GM23338 (cell line): ENCODE results near the gene RAB40C. TPM values are rescaled to one million over a fixed set of nuclear protein-coding genes. Genes with fewer than 3 reads are reported as not detected.

Experiments used
- ATAC-seq: fragments of 200-7000 bp; cut with Tn5 transposase; 3 replicates; pipeline ENCODE4 v1.9.1; 2020
- DNase-seq: peaks from one replicate; pipeline ENCODE4 v3.0.0-alpha.2; 2015; ENCODE audit warnings: low spot score
- H2AFZ ChIP-seq: fragments of 200-600 bp; sonication (generic); 2 replicates; pipeline ENCODE4 v1.8.0; 2016; ENCODE audit warnings: antibody characterized with exemption, mild to moderate bottlenecking, moderate library complexity
- H3F3A ChIP-seq: fragments of 200-600 bp; sonication (generic); replicated peaks from 2 replicates; pipeline ENCODE4 v1.8.0; 2017; ENCODE audit warnings: antibody characterized with exemption, mixed run types, low read depth
- H3K27ac ChIP-seq: fragments of 200-600 bp; sonication (generic); 2 replicates; pipeline ENCODE4 v1.6.1; 2016; ENCODE audit warnings: low read depth
- H3K27me3 ChIP-seq: fragments of 200-600 bp; sonication (generic); 2 replicates; pipeline ENCODE4 v1.8.0; 2016; ENCODE audit warnings: mild to moderate bottlenecking, mixed run types, moderate library complexity; ENCODE audit not compliant: insufficient read depth
- H3K36me3 ChIP-seq: fragments of 200-600 bp; sonication (generic); 2 replicates; pipeline ENCODE4 v1.8.0; 2016; ENCODE audit warnings: mild to moderate bottlenecking; ENCODE audit not compliant: insufficient read depth
- H3K4me1 ChIP-seq: fragments of 200-600 bp; sonication (generic); 2 replicates; pipeline ENCODE4 v1.8.0; 2016; ENCODE audit warnings: mild to moderate bottlenecking, moderate library complexity; ENCODE audit not compliant: insufficient read depth
- H3K4me2 ChIP-seq: fragments of 200-600 bp; sonication (generic); 2 replicates; pipeline ENCODE4 v1.7.1; 2017; ENCODE audit warnings: mixed run types
- H3K4me3 ChIP-seq: fragments of 200-600 bp; sonication (generic); 2 replicates; pipeline ENCODE4 v1.6.1; 2016; ENCODE audit warnings: mixed run types
- H3K79me2 ChIP-seq: fragments of 200-600 bp; sonication (generic); replicated peaks from 2 replicates; pipeline ENCODE4 v1.8.0; 2017; ENCODE audit warnings: mild to moderate bottlenecking; ENCODE audit not compliant: insufficient read depth
- H3K9me2 ChIP-seq: fragments of 200-600 bp; sonication (generic); 2 replicates; pipeline ENCODE4 v1.8.0; 2017; ENCODE audit not compliant: insufficient read depth
- H4K20me1 ChIP-seq: fragments of 200-600 bp; sonication (generic); replicated peaks from 2 replicates; pipeline ENCODE4 v1.8.0; 2017; ENCODE audit warnings: mild to moderate bottlenecking; ENCODE audit not compliant: insufficient read depth
- H3K27ac Mint-ChIP-seq: 2 replicates; pipeline ENCODE4 v1.8.0; 2020; ENCODE audit warnings: inconsistent platforms, mild to moderate bottlenecking, moderate library complexity, mixed read lengths
- H3K27me3 Mint-ChIP-seq: 3 replicates; pipeline ENCODE4 v1.8.0; 2022; ENCODE audit warnings: low read depth, mild to moderate bottlenecking, moderate library complexity, mixed read lengths, inconsistent platforms; ENCODE audit not compliant: insufficient read depth, poor library complexity
- H3K36me3 Mint-ChIP-seq: 3 replicates; pipeline ENCODE4 v1.8.0; 2021; ENCODE audit warnings: low read depth, mild to moderate bottlenecking, inconsistent platforms, moderate library complexity, mixed read lengths
- H3K4me1 Mint-ChIP-seq: 3 replicates; pipeline ENCODE4 v1.8.0; 2020; ENCODE audit warnings: mild to moderate bottlenecking, inconsistent platforms, mixed read lengths
- H3K4me3 Mint-ChIP-seq: 3 replicates; pipeline ENCODE4 v1.8.0; 2021; ENCODE audit warnings: moderate library complexity, mild to moderate bottlenecking, inconsistent platforms, mixed read lengths
- H3K9me3 Mint-ChIP-seq: 3 replicates; pipeline ENCODE4 v1.8.0; 2020; ENCODE audit warnings: moderate library complexity, mild to moderate bottlenecking, inconsistent platforms, mixed read lengths
- CREB1 ChIP-seq: fragments of 250-450 bp; sonication (Bioruptor Pico); IDR thresholded peaks from 2 replicates; pipeline ENCODE4 v1.5.0; 2020; ENCODE audit warnings: low read depth, mild to moderate bottlenecking, moderate library complexity
- EZH2 ChIP-seq: fragments of 200-600 bp; sonication (generic); IDR thresholded peaks from one replicate; pipeline ENCODE4 v1.8.0; 2017; ENCODE audit warnings: antibody characterized with exemption, mild to moderate bottlenecking, low read depth; ENCODE audit not compliant: unreplicated experiment
- EZH2phosphoT487 ChIP-seq: fragments of 200-600 bp; sonication (generic); IDR thresholded peaks from one replicate; pipeline ENCODE4 v1.8.1; 2018; ENCODE audit warnings: antibody characterized with exemption; ENCODE audit not compliant: unreplicated experiment
- JUNB ChIP-seq: IDR thresholded peaks from one replicate; pipeline ENCODE4 v1.6.1; 2016; ENCODE audit warnings: antibody characterized with exemption; ENCODE audit not compliant: unreplicated experiment
- NANOG ChIP-seq: IDR thresholded peaks from 2 replicates; pipeline ENCODE4 v1.6.1; 2016; ENCODE audit warnings: antibody characterized with exemption, borderline replicate concordance
- POLR2AphosphoS5 ChIP-seq: IDR thresholded peaks from 2 replicates; pipeline ENCODE4 v1.6.1; 2016; ENCODE audit warnings: antibody characterized with exemption, low read depth
- STAT1 ChIP-seq: IDR thresholded peaks from one replicate; pipeline ENCODE4 v1.6.1; 2016; ENCODE audit warnings: antibody characterized with exemption; ENCODE audit not compliant: unreplicated experiment
- ZNF114 ChIP-seq: fragments of 250-450 bp; sonication (Bioruptor Pico); IDR thresholded peaks from 2 replicates; pipeline ENCODE4 v1.5.0; 2020; ENCODE audit warnings: mild to moderate bottlenecking, moderate library complexity
- ZNF331 ChIP-seq: fragments of 250-450 bp; sonication (Bioruptor Pico); IDR thresholded peaks from 2 replicates; pipeline ENCODE4 v1.5.0; 2020; ENCODE audit warnings: low read depth, mild to moderate bottlenecking, moderate library complexity
- polyA plus RNA-seq: library from polyadenylated mRNA; unstranded; fragments of >200 nt; fragmentation: Nextera tagmentation; extraction: Ambion mirVana; gene quantifications from 2 replicates; pipeline ENCODE4 v1.2.1, GENCODE V29; 2016
- total RNA-seq: library from RNA; depleted of rRNA; stranded (reverse); fragments of >200 nt; shearing (Covaris generic); gene quantifications from 2 replicates; pipeline ENCODE4 v1.2.3, GENCODE V29; 2014
- TF ChIP-seq, protein P1 (sequence below): IDR thresholded peaks from one replicate; pipeline ENCODE4 v1.6.1; 2018; ENCODE audit warnings: antibody characterized with exemption; ENCODE audit not compliant: unreplicated experiment
- TF ChIP-seq, protein P2 (sequence below), 2 experiments: fragments of 200-600 bp in 1 of 2; sonication (generic) in 1 of 2; conservative IDR thresholded peaks; 2 replicates each; pipeline versions ENCODE4 v1.5.1 to v1.6.1; 2016 to 2017; ENCODE audit warnings: antibody characterized with exemption in 2 of 2, low read depth in 2 of 2, mild to moderate bottlenecking in 2 of 2, moderate library complexity in 1 of 2
- TF ChIP-seq, protein P3 (sequence below): IDR thresholded peaks from 2 replicates; pipeline ENCODE4 v1.6.1; 2016; ENCODE audit warnings: antibody characterized with exemption
- TF ChIP-seq, protein P4 (sequence below): fragments of 250-450 bp; sonication (Bioruptor Pico); IDR thresholded peaks from 2 replicates; pipeline ENCODE4 v1.5.0; 2020; ENCODE audit warnings: mild to moderate bottlenecking, moderate library complexity

RAB40C gene
- total and polyA plus RNA-seq, 2 experiments from 2014 or later, result 11.2 to 24.6 TPM

DNA sequence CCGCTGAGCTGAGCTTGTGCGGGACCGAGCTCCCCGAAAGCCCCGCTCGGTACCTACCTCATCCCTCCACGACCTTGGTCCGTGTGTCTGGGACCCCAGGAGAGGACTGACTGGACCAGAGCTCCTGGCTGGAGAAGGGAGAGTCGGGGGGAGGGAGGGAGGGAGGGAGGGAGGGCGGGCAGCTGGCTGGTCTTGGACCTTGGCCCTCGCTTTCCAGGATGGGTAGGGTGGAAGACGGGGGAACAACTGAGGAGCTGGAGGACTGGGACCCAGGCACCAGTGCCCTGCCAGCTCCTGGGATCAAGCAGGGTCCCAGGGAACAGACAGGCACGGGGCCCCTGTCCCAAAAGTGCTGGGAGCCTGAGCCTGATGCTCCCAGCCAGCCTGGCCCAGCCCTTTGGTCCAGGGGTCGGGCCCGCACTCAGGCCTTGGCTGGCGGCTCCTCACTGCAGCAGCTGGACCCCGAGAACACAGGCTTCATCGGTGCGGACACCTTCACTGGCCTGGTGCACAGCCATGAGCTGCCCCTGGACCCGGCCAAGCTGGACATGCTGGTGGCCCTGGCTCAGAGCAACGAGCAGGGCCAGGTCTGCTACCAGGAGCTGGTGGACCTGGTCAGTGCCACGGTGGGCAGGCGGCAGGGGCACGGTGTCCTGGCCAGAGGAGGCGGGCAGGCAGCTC is 86.2 kb downstream of the RAB40C start:
- Histone ChIP-seq H3K27ac (no peak overlapping the region), H3K9me2 (no peaks in the 10 kb centered on the region), H3K36me3 (peaks cover under 1% of the 10 kb centered on the region; the same call in 1 of the 2 replicates), H3K79me2 (peaks cover 4% of the 10 kb centered on the region; the same call in 1 of the 2 replicates), H2AFZ (no peak overlapping the region), H3K4me1 (peaks cover 11% of the 10 kb centered on the region; the same call in 1 of the 2 replicates), H3K4me3 (peak overlapping the region; percentile 66), H3F3A (peaks cover 18% of the 10 kb centered on the region), H3K27me3 (no peaks in the 10 kb centered on the region), H3K4me2 (peak overlapping the region; percentile 86), H4K20me1 (peaks cover 3% of the 10 kb centered on the region)
- H3K27ac Mint-ChIP-seq, result no peak overlapping the region
- H3K4me3 Mint-ChIP-seq, result 0 out of 3 replicates have a peak overlapping the region, but pooled peaks have one; percentile 40
- TF ChIP-seq, protein P1, sequence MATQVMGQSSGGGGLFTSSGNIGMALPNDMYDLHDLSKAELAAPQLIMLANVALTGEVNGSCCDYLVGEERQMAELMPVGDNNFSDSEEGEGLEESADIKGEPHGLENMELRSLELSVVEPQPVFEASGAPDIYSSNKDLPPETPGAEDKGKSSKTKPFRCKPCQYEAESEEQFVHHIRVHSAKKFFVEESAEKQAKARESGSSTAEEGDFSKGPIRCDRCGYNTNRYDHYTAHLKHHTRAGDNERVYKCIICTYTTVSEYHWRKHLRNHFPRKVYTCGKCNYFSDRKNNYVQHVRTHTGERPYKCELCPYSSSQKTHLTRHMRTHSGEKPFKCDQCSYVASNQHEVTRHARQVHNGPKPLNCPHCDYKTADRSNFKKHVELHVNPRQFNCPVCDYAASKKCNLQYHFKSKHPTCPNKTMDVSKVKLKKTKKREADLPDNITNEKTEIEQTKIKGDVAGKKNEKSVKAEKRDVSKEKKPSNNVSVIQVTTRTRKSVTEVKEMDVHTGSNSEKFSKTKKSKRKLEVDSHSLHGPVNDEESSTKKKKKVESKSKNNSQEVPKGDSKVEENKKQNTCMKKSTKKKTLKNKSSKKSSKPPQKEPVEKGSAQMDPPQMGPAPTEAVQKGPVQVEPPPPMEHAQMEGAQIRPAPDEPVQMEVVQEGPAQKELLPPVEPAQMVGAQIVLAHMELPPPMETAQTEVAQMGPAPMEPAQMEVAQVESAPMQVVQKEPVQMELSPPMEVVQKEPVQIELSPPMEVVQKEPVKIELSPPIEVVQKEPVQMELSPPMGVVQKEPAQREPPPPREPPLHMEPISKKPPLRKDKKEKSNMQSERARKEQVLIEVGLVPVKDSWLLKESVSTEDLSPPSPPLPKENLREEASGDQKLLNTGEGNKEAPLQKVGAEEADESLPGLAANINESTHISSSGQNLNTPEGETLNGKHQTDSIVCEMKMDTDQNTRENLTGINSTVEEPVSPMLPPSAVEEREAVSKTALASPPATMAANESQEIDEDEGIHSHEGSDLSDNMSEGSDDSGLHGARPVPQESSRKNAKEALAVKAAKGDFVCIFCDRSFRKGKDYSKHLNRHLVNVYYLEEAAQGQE, result no peak
- no peak for TF ChIP-seq STAT1
- TF ChIP-seq, protein P2, sequence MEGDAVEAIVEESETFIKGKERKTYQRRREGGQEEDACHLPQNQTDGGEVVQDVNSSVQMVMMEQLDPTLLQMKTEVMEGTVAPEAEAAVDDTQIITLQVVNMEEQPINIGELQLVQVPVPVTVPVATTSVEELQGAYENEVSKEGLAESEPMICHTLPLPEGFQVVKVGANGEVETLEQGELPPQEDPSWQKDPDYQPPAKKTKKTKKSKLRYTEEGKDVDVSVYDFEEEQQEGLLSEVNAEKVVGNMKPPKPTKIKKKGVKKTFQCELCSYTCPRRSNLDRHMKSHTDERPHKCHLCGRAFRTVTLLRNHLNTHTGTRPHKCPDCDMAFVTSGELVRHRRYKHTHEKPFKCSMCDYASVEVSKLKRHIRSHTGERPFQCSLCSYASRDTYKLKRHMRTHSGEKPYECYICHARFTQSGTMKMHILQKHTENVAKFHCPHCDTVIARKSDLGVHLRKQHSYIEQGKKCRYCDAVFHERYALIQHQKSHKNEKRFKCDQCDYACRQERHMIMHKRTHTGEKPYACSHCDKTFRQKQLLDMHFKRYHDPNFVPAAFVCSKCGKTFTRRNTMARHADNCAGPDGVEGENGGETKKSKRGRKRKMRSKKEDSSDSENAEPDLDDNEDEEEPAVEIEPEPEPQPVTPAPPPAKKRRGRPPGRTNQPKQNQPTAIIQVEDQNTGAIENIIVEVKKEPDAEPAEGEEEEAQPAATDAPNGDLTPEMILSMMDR (conservative IDR thresholded peaks at IDR 0.05; ENCODE audit: low read depth in 2 of 2), result no peak
- TF ChIP-seq POLR2AphosphoS5, result no peak
- TF ChIP-seq ZNF114, result no peak
- no peak for TF ChIP-seq ZNF331
- no peak for TF ChIP-seq NANOG
- TF ChIP-seq, protein P3, sequence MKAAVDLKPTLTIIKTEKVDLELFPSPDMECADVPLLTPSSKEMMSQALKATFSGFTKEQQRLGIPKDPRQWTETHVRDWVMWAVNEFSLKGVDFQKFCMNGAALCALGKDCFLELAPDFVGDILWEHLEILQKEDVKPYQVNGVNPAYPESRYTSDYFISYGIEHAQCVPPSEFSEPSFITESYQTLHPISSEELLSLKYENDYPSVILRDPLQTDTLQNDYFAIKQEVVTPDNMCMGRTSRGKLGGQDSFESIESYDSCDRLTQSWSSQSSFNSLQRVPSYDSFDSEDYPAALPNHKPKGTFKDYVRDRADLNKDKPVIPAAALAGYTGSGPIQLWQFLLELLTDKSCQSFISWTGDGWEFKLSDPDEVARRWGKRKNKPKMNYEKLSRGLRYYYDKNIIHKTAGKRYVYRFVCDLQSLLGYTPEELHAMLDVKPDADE, result no peak
- TF ChIP-seq EZH2, result no peak
- TF ChIP-seq JUNB, result no peak
- no peak for TF ChIP-seq CREB1 (CRISPR knock-in tag)
- TF ChIP-seq EZH2phosphoT487, result no peak
- TF ChIP-seq, protein P4, sequence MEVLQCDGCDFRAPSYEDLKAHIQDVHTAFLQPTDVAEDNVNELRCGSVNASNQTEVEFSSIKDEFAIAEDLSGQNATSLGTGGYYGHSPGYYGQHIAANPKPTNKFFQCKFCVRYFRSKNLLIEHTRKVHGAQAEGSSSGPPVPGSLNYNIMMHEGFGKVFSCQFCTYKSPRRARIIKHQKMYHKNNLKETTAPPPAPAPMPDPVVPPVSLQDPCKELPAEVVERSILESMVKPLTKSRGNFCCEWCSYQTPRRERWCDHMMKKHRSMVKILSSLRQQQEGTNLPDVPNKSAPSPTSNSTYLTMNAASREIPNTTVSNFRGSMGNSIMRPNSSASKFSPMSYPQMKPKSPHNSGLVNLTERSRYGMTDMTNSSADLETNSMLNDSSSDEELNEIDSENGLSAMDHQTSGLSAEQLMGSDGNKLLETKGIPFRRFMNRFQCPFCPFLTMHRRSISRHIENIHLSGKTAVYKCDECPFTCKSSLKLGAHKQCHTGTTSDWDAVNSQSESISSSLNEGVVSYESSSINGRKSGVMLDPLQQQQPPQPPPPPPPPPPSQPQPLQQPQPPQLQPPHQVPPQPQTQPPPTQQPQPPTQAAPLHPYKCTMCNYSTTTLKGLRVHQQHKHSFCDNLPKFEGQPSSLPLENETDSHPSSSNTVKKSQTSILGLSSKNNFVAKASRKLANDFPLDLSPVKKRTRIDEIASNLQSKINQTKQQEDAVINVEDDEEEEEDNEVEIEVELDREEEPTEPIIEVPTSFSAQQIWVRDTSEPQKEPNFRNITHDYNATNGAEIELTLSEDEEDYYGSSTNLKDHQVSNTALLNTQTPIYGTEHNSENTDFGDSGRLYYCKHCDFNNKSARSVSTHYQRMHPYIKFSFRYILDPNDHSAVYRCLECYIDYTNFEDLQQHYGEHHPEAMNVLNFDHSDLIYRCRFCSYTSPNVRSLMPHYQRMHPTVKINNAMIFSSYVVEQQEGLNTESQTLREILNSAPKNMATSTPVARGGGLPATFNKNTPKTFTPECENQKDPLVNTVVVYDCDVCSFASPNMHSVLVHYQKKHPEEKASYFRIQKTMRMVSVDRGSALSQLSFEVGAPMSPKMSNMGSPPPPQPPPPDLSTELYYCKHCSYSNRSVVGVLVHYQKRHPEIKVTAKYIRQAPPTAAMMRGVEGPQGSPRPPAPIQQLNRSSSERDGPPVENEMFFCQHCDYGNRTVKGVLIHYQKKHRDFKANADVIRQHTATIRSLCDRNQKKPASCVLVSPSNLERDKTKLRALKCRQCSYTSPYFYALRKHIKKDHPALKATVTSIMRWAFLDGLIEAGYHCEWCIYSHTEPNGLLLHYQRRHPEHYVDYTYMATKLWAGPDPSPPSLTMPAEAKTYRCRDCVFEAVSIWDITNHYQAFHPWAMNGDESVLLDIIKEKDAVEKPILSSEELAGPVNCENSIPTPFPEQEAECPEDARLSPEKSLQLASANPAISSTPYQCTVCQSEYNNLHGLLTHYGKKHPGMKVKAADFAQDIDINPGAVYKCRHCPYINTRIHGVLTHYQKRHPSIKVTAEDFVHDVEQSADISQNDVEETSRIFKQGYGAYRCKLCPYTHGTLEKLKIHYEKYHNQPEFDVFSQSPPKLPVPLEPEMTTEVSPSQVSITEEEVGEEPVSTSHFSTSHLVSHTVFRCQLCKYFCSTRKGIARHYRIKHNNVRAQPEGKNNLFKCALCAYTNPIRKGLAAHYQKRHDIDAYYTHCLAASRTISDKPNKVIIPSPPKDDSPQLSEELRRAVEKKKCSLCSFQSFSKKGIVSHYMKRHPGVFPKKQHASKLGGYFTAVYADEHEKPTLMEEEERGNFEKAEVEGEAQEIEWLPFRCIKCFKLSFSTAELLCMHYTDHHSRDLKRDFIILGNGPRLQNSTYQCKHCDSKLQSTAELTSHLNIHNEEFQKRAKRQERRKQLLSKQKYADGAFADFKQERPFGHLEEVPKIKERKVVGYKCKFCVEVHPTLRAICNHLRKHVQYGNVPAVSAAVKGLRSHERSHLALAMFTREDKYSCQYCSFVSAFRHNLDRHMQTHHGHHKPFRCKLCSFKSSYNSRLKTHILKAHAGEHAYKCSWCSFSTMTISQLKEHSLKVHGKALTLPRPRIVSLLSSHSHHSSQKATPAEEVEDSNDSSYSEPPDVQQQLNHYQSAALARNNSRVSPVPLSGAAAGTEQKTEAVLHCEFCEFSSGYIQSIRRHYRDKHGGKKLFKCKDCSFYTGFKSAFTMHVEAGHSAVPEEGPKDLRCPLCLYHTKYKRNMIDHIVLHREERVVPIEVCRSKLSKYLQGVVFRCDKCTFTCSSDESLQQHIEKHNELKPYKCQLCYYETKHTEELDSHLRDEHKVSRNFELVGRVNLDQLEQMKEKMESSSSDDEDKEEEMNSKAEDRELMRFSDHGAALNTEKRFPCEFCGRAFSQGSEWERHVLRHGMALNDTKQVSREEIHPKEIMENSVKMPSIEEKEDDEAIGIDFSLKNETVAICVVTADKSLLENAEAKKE (CRISPR knock-in tag), result no peak
- H3K36me3 Mint-ChIP-seq, result peaks cover 9% of the 10 kb centered on the region; the same call in 2 of the 3 replicates
- no peaks in the 10 kb centered on the region; the same call in 2 of the 3 replicates for H3K9me3 Mint-ChIP-seq
- peaks cover 18% of the 10 kb centered on the region for H3K4me1 Mint-ChIP-seq
- DNase-seq, result peak; percentile 36
- no peak; the same call in 2 of the 3 replicates for ATAC-seq
- H3K27me3 Mint-ChIP-seq, result peaks cover 12% of the 10 kb centered on the region
